Type B pancreatic cell (in vitro differentiated cells): ENCODE results near the gene BSCL2. TPM values are rescaled to one million over a fixed set of nuclear protein-coding genes. Genes with fewer than 3 reads are reported as not detected.

ENCODE experiments used
- DNase-seq: peaks from one replicate; pipeline ENCODE4 v3.0.0; 2021; ENCODE audit warnings: mixed read lengths; ENCODE audit not compliant: unreplicated experiment; ENCODE audit errors: extremely low spot score
- H3K27ac Mint-ChIP-seq: 2 replicates; pipeline ENCODE4 v1.8.0; 2021; ENCODE audit warnings: mild to moderate bottlenecking, mixed read lengths
- H3K27me3 Mint-ChIP-seq: 2 replicates; pipeline ENCODE4 v1.8.0; 2021; ENCODE audit warnings: mixed read lengths
- H3K36me3 Mint-ChIP-seq: 2 replicates; pipeline ENCODE4 v1.8.0; 2021; ENCODE audit warnings: mixed read lengths
- H3K4me1 Mint-ChIP-seq: one replicate; pipeline ENCODE4 v1.8.0; 2021; ENCODE audit warnings: mixed read lengths; ENCODE audit not compliant: unreplicated experiment
- H3K4me3 Mint-ChIP-seq: 2 replicates; pipeline ENCODE4 v1.8.0; 2021; ENCODE audit warnings: mild to moderate bottlenecking, mixed read lengths
- H3K9me3 Mint-ChIP-seq: 2 replicates; pipeline ENCODE4 v1.8.0; 2021; ENCODE audit warnings: mixed read lengths
- CTCF ChIP-seq: fragments of 200-600 bp; sonication (generic); conservative IDR thresholded peaks from 2 replicates; pipeline ENCODE4 v1.5.0; 2021; ENCODE audit warnings: antibody characterized with exemption, mild to moderate bottlenecking
- total RNA-seq: library from RNA; stranded (reverse); gene quantifications from 2 replicates; pipeline ENCODE4 v1.2.1, GENCODE V29; 2021; ENCODE audit warnings: low replicate concordance

Gene BSCL2
- total RNA-seq, 1 donor from 2014 or later = 94.6 TPM

GRCh38 chr11:62666259-62666926 is 40.8 kb downstream of the BSCL2 start:
- DNase-seq = no peak
- peak overlapping the region; percentile 95 for H3K27ac Mint-ChIP-seq
- peak overlapping the region; percentile 98 for H3K4me3 Mint-ChIP-seq
- no peaks in the 10 kb centered on the region for H3K27me3 Mint-ChIP-seq
- TF ChIP-seq CTCF = no peak
- H3K36me3 Mint-ChIP-seq = peaks cover 6% of the 10 kb centered on the region
- peaks cover 21% of the 10 kb centered on the region for H3K4me1 Mint-ChIP-seq
- no peaks in the 10 kb centered on the region for H3K9me3 Mint-ChIP-seq

DNA sequence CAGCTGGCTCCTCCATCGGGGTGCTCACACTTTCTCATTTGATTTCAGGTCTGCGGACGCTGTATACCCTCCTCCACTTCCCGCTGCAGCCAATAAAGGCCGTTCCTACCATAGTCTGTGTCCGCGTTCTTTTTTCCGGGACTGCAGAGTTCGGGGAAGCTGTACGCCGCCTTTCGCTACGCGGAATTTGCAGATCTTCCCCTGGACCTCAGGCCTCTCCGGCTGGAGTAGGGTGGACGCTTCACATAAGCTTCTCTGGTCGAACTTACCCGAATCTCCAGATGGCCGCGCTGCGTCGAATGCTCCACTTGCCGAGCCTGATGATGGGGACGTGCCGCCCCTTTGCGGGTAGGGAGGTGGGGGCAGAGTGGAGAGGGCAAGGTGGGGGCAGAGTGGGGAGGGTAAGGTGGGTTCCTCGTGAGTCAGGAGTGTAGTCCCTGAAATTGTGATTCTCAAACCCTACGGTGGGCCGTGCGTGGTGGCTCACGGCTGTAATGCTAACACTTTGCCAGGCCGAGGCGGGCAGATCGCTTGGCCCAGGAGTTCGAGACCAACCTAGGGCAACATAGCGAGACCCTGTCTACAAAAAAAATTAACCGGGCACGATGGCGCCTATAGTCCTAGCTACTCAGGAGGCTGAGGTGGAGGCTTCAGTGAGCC is 41.5 kb downstream of the BSCL2 start:
- Mint-ChIP-seq H3K36me3 (peaks cover 6% of the 10 kb centered on the region), H3K27ac (peak overlapping the region; percentile 95), H3K9me3 (no peaks in the 10 kb centered on the region), H3K27me3 (no peaks in the 10 kb centered on the region), H3K4me1 (peaks cover 14% of the 10 kb centered on the region), H3K4me3 (peak overlapping the region; percentile 98)
- DNase-seq = no peak
- TF ChIP-seq CTCF = no peak

DNA sequence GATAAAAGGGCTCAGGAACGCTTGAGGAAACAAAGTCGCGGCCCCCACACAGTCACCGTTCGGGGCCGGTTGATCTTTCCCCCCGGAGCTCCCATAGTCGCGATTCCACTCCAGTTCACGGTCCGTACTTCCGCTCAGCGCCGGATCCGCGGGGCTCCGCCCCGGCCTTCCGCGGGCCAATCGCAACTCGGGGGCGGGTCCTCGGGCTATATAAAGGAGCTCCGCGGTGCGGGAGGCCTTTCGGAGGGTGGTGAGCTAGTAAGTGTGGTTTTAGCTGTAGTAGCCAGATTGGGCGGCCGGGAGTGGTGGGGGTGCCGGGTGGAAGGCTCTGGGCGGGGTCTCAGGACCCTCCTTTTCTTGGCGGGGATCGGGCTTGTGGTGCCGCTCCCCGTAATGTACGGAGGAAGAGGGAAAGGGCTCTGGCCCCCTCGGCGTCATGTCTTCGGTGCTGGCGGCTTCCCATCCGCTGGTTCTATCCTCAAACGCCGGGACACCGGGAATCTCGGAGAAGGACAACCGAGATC is 42.1 kb downstream of the BSCL2 start, which contains the start of the genes C11orf98 and CSKMT:
C11orf98 (minus strand) TSS at position 136 of the 524 bp plus-strand sequence; CDS start at position 95, 41 bp downstream.
CSKMT (plus strand) TSS at position 238 of the 524 bp plus-strand sequence. CDS start 568 bp downstream, outside the sequence.
- H3K36me3 Mint-ChIP-seq = peaks cover 6% of the 10 kb centered on the region
- TF ChIP-seq CTCF = no peak
- peak; percentile 98 for DNase-seq
- no peaks in the 10 kb centered on the region for H3K9me3 Mint-ChIP-seq
- peak within 1 kb of the TSS; percentile 98 for H3K4me3 Mint-ChIP-seq
- H3K27me3 Mint-ChIP-seq = no peaks in the 10 kb centered on the region
- H3K4me1 Mint-ChIP-seq = peaks cover 14% of the 10 kb centered on the region
- H3K27ac Mint-ChIP-seq = peak within 1 kb of the TSS; percentile 95

GRCh38 chr11:62664405-62665074 is 42.7 kb downstream of the BSCL2 start:
- Mint-ChIP-seq H3K9me3 (no peaks in the 10 kb centered on the region), H3K36me3 (peaks cover 6% of the 10 kb centered on the region), H3K27ac (peak overlapping the region; percentile 95), H3K4me3 (peak overlapping the region; percentile 98), H3K27me3 (no peaks in the 10 kb centered on the region), H3K4me1 (peaks cover 13% of the 10 kb centered on the region)
- no peak for DNase-seq
- TF ChIP-seq CTCF = no peak

DNA sequence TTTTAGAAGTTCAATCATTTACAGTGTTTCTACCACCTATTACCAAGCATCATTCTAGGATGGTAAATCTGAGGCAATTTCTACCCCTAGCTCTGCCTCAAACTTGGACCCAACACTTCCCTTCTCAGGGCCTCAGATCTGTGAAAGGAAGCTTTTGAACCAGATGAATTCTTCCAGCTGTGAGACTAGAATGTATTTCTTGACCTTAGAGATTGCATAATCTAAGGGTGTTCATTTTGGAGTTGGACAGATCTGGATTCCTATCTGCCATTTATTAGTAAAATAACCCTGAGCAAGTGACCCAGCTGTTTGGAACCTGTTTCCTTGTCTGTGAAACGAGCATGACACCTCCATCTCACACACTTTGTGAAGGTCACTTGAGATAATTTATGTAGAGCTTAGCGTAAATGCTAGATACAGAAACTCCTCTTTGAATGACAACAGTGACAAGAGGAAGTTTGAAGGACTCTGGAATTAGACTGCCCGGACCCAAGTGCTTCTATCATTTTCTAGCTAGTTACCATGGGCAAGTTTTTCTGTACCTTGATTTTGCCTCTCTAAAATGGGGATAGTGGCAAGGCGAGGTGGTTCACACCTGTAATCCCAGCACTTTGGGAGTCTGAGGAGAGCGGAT is 50.3 kb downstream of the BSCL2 start:
- no peak for DNase-seq
- Mint-ChIP-seq H3K27me3 (no peaks in the 10 kb centered on the region), H3K4me1 (peaks cover 15% of the 10 kb centered on the region)

More for the DNA sequence above, 50.3 kb downstream of the BSCL2 start:
- peak overlapping the region; percentile 13 for H3K4me3 Mint-ChIP-seq
- H3K9me3 Mint-ChIP-seq = no peaks in the 10 kb centered on the region
- TF ChIP-seq CTCF = no peak
- no peaks in the 10 kb centered on the region for H3K36me3 Mint-ChIP-seq
- peak overlapping the region; percentile 30 for H3K27ac Mint-ChIP-seq
